Measurements from ENCODE around the gene CPM. TPM values are rescaled to one million over a fixed set of nuclear protein-coding genes. Genes with fewer than 3 reads are reported as not detected.

CPM gene
- total RNA-seq, 1 donor = 13.2 TPM

- H3K27me3 ChIP-seq (ENCODE audit: insufficient read depth, low read length) = no peaks in the 10 kb centered on the region
- peaks cover 21% of the 10 kb centered on the region for H3K4me1 ChIP-seq (ENCODE audit: insufficient read depth, low read length)
- H3K4me3 ChIP-seq (ENCODE audit: low read length) = no peak overlapping the region
- H3K9me3 ChIP-seq (ENCODE audit: low read depth, low read length) = no peaks in the 10 kb centered on the region
These were observed 31.4 kb downstream of the CPM start for GRCh38 chr12:68901551-68901950.

GRCh38 chr12:68901145-68901544 is 31.8 kb downstream of the CPM start:
- Histone ChIP-seq H3K27me3 (ENCODE audit: insufficient read depth, low read length) (no peaks in the 10 kb centered on the region), H3K9me3 (ENCODE audit: low read depth, low read length) (no peaks in the 10 kb centered on the region), H3K4me3 (ENCODE audit: low read length) (no peak overlapping the region), H3K4me1 (ENCODE audit: insufficient read depth, low read length) (peaks cover 25% of the 10 kb centered on the region)

- H3K9me3 ChIP-seq (ENCODE audit: low read depth, low read length) = no peaks in the 10 kb centered on the region
- H3K4me3 ChIP-seq (ENCODE audit: low read length) = no peak overlapping the region
- H3K27me3 ChIP-seq (ENCODE audit: insufficient read depth, low read length) = no peaks in the 10 kb centered on the region
- H3K4me1 ChIP-seq (ENCODE audit: insufficient read depth, low read length) = peaks cover 26% of the 10 kb centered on the region
These were observed 32.7 kb downstream of the CPM start for GRCh38 chr12:68900241-68900640.

- Histone ChIP-seq H3K4me3 (ENCODE audit: low read length) (no peak overlapping the region), H3K4me1 (ENCODE audit: insufficient read depth, low read length) (peaks cover 19% of the 10 kb centered on the region), H3K27me3 (ENCODE audit: insufficient read depth, low read length) (no peaks in the 10 kb centered on the region), H3K9me3 (ENCODE audit: low read depth, low read length) (no peaks in the 10 kb centered on the region)
These were observed 33.7 kb downstream of the CPM start for GRCh38 chr12:68899251-68899771.

GRCh38 chr12:68896881-68897540 is 36.0 kb downstream of the CPM start:
- H3K4me3 ChIP-seq (ENCODE audit: low read length) = no peak overlapping the region
- no peaks in the 10 kb centered on the region for H3K9me3 ChIP-seq (ENCODE audit: low read depth, low read length)
- H3K27me3 ChIP-seq (ENCODE audit: insufficient read depth, low read length) = no peaks in the 10 kb centered on the region
- H3K4me1 ChIP-seq (ENCODE audit: insufficient read depth, low read length) = peaks cover 19% of the 10 kb centered on the region

GRCh38 chr12:68894276-68894855 is 38.6 kb downstream of the CPM start:
- no peaks in the 10 kb centered on the region for H3K27me3 ChIP-seq (ENCODE audit: insufficient read depth, low read length)
- H3K4me1 ChIP-seq (ENCODE audit: insufficient read depth, low read length) = peaks cover 19% of the 10 kb centered on the region
- H3K9me3 ChIP-seq (ENCODE audit: low read depth, low read length) = no peaks in the 10 kb centered on the region
- H3K4me3 ChIP-seq (ENCODE audit: low read length) = no peak overlapping the region

GRCh38 chr12:68893741-68894140 is 39.2 kb downstream of the CPM start:
- no peaks in the 10 kb centered on the region for H3K9me3 ChIP-seq (ENCODE audit: low read depth, low read length)
- no peak overlapping the region for H3K4me3 ChIP-seq (ENCODE audit: low read length)
- H3K27me3 ChIP-seq (ENCODE audit: insufficient read depth, low read length) = no peaks in the 10 kb centered on the region
- H3K4me1 ChIP-seq (ENCODE audit: insufficient read depth, low read length) = peaks cover 19% of the 10 kb centered on the region

GRCh38 chr12:68893201-68893600 is 39.8 kb downstream of the CPM start:
- no peaks in the 10 kb centered on the region for H3K9me3 ChIP-seq (ENCODE audit: low read depth, low read length)
- no peak overlapping the region for H3K4me3 ChIP-seq (ENCODE audit: low read length)
- H3K27me3 ChIP-seq (ENCODE audit: insufficient read depth, low read length) = no peaks in the 10 kb centered on the region
- H3K4me1 ChIP-seq (ENCODE audit: insufficient read depth, low read length) = peaks cover 19% of the 10 kb centered on the region

GRCh38 chr12:68891141-68891540 is 41.8 kb downstream of the CPM start:
- Histone ChIP-seq H3K4me1 (ENCODE audit: insufficient read depth, low read length) (peaks cover under 1% of the 10 kb centered on the region), H3K9me3 (ENCODE audit: low read depth, low read length) (no peaks in the 10 kb centered on the region), H3K4me3 (ENCODE audit: low read length) (no peak overlapping the region), H3K27me3 (ENCODE audit: insufficient read depth, low read length) (no peaks in the 10 kb centered on the region)

GRCh38 chr12:68890701-68891113 is 42.3 kb downstream of the CPM start:
- H3K4me3 ChIP-seq (ENCODE audit: low read length) = no peak overlapping the region
- no peaks in the 10 kb centered on the region for H3K27me3 ChIP-seq (ENCODE audit: insufficient read depth, low read length)
- no peaks in the 10 kb centered on the region for H3K9me3 ChIP-seq (ENCODE audit: low read depth, low read length)
- no peaks in the 10 kb centered on the region for H3K4me1 ChIP-seq (ENCODE audit: insufficient read depth, low read length)

- H3K4me1 ChIP-seq (ENCODE audit: insufficient read depth, low read length) = no peaks in the 10 kb centered on the region
- no peaks in the 10 kb centered on the region for H3K27me3 ChIP-seq (ENCODE audit: insufficient read depth, low read length)
- H3K4me3 ChIP-seq (ENCODE audit: low read length) = no peak overlapping the region
- no peaks in the 10 kb centered on the region for H3K9me3 ChIP-seq (ENCODE audit: low read depth, low read length)
These were observed 44.7 kb downstream of the CPM start for GRCh38 chr12:68888243-68888642.

- Histone ChIP-seq H3K4me1 (ENCODE audit: insufficient read depth, low read length) (no peaks in the 10 kb centered on the region), H3K9me3 (ENCODE audit: low read depth, low read length) (no peaks in the 10 kb centered on the region), H3K27me3 (ENCODE audit: insufficient read depth, low read length) (no peaks in the 10 kb centered on the region), H3K4me3 (ENCODE audit: low read length) (no peak overlapping the region)
These were observed 45.3 kb downstream of the CPM start for GRCh38 chr12:68887641-68888040.

GRCh38 chr12:68886636-68887572 is 46.1 kb downstream of the CPM start:
- no peaks in the 10 kb centered on the region for H3K9me3 ChIP-seq (ENCODE audit: low read depth, low read length)
- no peaks in the 10 kb centered on the region for H3K4me1 ChIP-seq (ENCODE audit: insufficient read depth, low read length)

GRCh38 chr12:68885381-68885780 is 47.6 kb downstream of the CPM start:
- no peaks in the 10 kb centered on the region for H3K9me3 ChIP-seq (ENCODE audit: low read depth, low read length)

More at GRCh38 chr12:68886636-68887572, 46.1 kb downstream of the CPM start:
- H3K4me3 ChIP-seq (ENCODE audit: low read length) = no peak overlapping the region
- H3K27me3 ChIP-seq (ENCODE audit: insufficient read depth, low read length) = no peaks in the 10 kb centered on the region

GRCh38 chr12:68884251-68884650 is 48.7 kb downstream of the CPM start:
- H3K9me3 ChIP-seq (ENCODE audit: low read depth, low read length) = no peaks in the 10 kb centered on the region
- no peak overlapping the region for H3K4me3 ChIP-seq (ENCODE audit: low read length)
- H3K27me3 ChIP-seq (ENCODE audit: insufficient read depth, low read length) = no peaks in the 10 kb centered on the region
- H3K4me1 ChIP-seq (ENCODE audit: insufficient read depth, low read length) = no peaks in the 10 kb centered on the region

More at GRCh38 chr12:68885381-68885780, 47.6 kb downstream of the CPM start:
- Histone ChIP-seq H3K27me3 (ENCODE audit: insufficient read depth, low read length) (no peaks in the 10 kb centered on the region), H3K4me3 (ENCODE audit: low read length) (no peak overlapping the region), H3K4me1 (ENCODE audit: insufficient read depth, low read length) (no peaks in the 10 kb centered on the region)
